Activated T-cell treated with anti-CD3 and anti-CD28 coated beads, Interleukin-2, amount 50 U/mL, for 1 hour (primary cell): ENCODE data around the gene IL21R.
"Not testable (repeated sequence)": the region's sequence is repeated elsewhere in the genome, so short reads cannot be mapped to it uniquely, and the experiment has no call there.

Experiments used
- DNase-seq: peaks from one replicate; pipeline ENCODE4 v3.0.0-alpha.2; 2020

The IL21R gene

DNA sequence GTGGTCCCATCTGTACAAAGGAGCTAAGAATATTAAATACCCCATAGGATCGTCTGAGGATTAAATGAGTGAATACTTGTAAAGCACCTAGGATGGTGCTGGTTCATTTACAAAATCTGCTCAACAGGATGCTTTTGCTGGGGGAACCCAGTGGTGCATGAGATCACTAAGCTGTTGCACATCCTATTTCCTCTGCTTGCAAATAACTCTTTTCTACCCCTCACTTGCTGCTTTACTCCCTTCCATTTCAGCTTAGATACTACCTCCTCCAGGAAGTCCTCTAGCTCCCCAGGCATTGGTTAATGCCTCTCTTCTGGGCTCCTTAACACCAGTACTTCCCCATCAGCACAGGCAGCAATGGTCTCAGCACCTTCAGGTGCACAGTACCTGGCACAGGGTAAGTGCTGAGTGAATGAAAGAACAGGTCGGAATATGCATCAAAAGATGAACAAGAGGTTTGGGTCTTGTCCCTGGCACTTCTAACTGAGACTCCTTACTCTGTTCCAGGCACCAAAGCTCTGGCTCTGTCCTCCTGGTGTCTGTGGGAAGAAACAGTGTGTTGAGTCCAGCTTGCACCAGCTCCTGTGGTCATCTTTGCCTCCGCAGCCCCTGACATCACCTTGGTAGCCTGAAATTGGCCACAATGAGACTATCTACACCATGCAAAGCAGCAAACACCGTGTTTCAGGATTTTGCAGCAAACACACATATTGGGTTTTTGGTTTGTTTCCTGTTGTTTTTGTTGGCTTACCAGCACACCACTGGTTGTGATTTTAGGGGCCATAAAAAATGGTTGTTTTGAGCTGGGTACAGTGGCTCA lies 24.1 kb upstream of the IL21R start:
- no peak for DNase-seq

DNA sequence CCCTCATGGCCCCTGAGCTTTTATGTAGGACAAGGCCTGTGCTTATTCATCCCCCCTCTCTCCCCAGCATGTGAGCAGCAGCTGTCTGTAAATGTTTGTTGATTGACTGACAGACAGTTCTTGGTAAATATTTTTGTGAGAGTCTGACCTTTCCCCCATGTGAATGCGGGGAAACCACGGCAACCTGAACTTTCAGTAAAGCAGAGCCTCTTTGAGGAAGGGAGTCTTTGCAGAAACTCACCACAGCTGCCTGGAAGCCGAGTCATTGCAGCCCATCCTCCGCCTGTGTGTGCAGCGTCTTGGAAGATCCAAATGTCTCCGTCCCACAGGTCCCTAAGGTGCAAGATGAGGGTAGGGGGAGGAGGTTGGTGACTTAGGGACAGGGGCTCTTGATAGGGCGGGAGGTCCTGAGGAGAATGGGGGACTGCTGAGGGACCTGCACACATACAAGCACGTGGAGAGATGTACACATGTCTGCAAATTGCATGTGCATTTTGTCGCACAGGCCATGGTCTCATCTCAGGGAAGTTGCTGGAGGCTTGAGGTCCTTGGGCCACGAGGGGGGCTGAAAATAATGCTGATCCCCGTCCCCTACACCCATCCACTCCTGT lies 23.0 kb upstream of the IL21R start:
- no peak for DNase-seq

DNA sequence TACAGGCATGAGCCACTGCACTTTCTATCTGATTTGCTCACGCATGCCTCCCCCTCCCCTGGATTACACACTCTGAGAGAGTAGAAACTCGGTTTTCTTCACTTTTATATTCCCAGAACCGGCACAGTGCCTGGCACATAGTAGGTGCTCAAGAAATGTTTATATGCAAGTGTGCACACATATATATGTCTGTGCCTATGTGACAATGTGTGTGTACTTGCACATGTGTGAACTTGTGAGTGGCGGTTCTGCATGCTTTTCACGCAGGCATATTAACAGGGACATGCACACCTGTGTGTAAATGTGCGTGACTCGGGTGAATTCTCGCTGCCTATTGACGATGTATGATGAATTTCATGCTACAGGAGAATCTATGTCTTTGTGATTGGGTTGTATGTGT lies 22.1 kb upstream of the IL21R start:
- no peak for DNase-seq

DNA sequence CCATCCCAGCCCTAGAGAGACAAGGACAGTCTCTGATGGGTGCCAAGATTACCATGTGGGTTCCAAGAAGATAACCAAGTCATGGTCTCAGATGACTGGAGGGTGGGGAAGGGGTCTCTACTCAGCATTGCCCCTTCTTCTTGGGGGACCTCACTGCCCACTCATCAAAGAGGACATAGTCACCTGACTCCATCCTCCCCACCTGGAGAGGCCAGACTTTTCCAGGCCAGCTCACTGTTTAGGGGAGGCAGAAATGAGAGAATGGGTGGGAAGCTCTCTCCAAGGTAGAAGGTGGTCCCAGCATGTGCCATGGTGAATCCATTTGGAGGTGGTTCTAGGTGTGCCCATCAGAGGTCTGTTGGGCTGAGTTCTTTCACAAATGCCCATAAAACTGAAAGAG lies 20.7 kb upstream of the IL21R start:
- DNase-seq, result no peak

DNA sequence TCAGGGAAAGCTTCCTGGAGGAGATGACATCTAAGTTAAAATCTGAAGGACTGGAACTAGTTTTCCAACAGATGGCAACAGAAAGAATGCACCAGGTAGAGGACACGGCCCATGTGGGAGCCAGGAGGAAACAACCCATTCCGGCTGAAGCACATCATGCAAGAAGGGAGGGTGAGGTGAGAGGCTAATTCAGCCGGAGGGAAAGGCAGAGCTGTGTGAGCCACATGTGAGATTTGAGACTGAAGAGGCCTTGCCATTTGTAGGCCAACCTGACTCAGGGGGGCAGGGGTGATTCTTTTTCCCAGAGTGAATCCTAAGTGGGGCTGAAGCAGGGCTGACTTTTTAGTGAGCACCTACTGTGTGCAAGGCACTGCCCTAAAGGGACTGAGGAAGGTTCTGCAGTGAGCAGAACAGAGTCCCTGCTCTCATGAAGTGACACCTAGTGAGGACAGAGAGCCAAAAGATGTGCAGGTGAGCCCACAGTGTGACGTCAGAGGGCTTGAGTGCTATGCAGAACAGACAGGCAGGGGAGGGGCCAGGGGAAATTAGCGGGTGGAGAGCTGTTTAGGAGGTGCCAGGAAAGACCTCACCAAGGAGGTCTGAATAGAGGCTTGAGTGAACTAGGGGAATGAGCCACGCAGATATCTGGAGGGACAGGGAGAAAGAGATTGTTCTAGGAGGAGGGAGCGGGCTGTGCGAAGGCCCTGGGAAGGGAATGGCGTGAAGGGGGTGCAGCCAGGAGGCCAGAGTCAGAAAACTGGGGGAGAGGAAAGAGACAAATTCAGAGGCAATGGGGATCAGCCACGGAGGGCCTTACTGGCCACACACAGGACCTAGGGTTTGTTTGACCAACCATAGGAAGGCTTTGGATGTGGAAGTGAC lies 19.8 kb upstream of the IL21R start:
- DNase-seq, result no peak

DNA sequence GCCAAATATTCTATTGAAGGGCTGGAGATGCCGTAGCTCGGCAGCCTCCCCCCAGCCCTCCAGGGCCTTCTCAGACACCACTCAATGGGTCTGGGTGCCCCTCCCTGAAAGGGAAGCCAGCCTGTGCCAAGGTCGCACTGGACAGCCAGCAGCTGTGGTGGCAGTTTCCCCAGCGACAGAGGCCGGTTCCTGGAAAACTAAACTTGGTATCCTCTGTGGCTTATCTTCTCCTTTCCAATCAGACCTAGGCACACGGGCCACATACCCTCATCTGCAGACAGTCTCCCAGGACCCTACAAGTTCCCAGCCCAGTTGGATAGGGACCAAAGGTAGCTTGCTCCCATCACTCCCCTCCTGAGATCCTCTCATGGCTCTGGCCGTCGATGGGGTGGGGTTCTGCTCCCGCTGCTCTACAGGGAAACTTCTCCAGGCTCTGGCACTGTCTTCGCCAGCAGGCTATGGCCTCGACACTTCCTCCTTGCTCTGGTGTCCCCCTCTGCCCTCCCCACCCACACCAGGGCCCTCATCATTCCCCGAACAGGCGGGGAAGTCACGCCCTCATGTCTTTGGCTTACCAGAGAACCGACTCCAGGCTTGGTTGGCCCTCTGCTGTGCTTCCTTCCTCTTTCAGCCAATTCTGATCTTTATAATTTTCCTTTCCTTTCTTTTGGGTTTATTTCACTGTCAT lies 18.3 kb upstream of the IL21R start:
- no peak for DNase-seq

DNA sequence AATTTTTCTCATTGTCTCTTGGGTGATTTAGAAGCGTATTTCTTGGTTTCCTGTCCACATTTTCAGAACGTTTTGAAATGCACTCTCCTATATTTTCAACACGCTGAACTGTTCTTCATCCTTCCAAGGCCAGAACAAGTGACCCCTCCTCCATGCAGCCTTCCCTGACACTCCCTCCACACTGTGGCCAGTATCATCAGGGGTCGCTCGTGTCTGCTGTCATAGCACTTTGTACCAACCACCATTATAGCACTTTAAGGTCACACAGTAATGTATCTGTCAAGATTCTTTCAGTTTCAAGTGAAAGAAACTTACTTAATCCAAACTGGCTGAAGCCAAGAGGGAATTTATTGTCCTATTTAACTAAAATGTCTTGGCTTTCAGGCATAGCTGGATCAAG lies 17.5 kb upstream of the IL21R start:
- no peak for DNase-seq

DNA sequence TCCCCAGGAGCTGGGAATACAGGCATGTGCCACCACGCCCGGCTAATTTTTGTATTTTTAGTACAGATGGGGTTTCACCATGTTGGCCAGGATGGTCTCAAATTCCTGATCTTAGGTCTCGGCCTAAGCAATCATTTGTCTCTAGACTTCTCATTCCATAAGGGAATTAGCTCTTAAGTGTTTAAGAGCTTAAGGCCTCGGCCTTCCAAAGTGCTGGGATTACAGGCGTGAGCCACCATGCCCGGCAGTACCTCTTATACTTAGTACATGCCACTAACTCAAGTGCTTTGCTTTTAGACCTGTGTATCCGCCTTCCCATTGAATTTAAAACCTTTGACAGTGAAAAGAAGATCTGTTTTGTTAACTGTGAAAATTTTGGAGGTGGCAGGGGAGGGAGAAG lies 16.6 kb upstream of the IL21R start:
- no peak for DNase-seq

GRCh38 chr16:27386674-27387073 lies 15.3 kb upstream of the IL21R start:
- DNase-seq, result no peak

- DNase-seq, result no peak
These were observed 14.2 kb upstream of the IL21R start for GRCh38 chr16:27387724-27388123.

DNA sequence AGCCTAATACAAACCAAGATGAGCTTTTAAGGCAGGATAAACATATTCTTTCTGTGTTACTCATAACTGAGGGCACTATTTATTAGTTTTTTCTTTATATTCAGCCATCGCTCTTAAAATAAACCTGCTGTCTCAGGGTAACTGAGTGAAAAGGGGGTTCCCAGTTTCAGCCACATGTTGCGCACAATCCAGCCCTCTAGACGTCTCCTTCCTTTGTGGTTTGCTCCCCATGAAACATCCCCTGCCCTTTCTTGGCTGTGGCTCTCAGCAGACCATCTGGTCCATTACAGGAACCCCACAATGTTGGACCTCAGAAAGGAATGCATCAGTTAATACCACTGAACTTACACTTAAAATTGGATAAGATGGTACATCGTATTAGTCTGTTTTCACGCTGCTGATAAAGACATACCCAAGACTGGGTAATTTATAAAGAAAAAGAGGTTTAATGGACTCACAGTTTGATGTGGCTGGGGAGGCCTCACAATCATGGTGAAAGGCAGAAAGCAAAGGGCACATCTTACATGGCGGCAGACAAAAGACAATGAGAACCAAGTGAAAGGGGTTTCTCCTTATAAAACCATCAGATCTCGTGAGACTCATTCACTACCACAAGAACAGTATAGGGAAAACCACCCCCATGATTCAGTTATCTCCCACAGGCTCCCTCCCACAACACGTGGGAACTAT lies 12.6 kb upstream of the IL21R start:
- no peak for DNase-seq

GRCh38 chr16:27390151-27390550 lies 11.8 kb upstream of the IL21R start:
- no peak for DNase-seq

DNA sequence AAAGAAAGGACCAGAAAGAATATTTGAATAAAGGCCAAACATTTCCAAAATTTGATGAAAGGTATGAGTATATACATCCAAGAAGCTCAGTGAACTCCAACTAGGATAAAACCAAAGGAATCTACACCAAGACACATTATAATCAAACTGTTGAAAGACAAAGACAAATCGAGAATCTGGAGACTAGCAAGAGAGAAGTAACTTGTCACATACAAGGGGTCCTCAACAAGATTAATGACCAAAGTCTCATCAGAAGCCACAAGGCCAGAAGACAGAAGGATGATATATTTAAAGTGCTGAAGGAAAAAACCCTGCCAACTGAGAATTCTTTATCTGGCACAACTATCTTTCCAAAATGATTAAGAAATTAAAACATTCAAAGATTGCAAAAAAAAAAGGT lies 9.3 kb upstream of the IL21R start:
- no peak for DNase-seq

GRCh38 chr16:27394516-27394915 lies 7.5 kb upstream of the IL21R start:
- DNase-seq, result no peak

GRCh38 chr16:27398341-27398893 lies 3.6 kb upstream of the IL21R start:
- not testable (repeated sequence) for DNase-seq

DNA sequence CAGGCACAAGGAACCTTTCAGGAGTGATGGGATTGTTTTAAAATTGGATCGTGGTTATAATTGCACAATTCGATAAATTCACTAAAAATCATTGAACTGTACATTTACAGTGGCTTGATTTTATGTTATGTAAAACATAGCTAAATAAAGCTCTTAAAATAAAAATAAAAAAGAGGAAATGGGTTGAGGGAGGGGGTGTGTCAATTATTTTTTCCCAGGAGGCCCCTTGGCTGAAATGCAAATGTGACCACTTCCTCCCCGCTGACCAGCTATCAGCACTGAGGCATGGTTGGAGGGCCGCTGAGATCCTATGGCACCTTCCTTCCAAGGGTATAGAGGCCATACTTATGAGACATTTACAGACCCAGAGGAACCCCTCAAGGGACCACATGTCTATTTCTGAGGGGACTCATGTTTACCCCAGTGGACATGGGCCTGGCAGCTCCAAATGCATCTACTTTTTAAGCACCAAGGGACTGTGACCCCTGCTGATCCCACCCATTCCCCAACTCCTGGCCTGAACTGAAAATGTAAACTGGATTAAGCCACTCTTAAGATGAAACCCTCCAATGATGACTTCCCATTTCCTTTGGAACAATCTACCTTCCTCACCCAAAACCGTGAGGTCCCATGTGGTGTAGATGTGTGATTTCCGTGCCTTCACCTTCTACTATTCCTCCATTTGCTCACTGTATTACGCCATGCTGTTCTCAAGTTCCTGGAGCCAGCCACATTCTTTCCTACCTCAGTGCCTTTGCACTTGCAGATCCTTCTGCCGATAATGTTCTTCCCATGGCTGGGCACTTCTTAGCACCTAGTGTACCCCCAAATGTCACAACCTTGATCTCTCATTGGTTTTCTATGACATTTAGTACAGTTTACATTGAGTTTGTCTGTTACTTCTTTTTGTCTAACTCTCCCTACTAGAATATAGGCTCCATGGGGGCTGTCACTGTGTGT lies 2.8 kb upstream of the IL21R start:
- no peak for DNase-seq

GRCh38 chr16:27399969-27400368 lies 2.0 kb upstream of the IL21R start:
- DNase-seq, result no peak

DNA sequence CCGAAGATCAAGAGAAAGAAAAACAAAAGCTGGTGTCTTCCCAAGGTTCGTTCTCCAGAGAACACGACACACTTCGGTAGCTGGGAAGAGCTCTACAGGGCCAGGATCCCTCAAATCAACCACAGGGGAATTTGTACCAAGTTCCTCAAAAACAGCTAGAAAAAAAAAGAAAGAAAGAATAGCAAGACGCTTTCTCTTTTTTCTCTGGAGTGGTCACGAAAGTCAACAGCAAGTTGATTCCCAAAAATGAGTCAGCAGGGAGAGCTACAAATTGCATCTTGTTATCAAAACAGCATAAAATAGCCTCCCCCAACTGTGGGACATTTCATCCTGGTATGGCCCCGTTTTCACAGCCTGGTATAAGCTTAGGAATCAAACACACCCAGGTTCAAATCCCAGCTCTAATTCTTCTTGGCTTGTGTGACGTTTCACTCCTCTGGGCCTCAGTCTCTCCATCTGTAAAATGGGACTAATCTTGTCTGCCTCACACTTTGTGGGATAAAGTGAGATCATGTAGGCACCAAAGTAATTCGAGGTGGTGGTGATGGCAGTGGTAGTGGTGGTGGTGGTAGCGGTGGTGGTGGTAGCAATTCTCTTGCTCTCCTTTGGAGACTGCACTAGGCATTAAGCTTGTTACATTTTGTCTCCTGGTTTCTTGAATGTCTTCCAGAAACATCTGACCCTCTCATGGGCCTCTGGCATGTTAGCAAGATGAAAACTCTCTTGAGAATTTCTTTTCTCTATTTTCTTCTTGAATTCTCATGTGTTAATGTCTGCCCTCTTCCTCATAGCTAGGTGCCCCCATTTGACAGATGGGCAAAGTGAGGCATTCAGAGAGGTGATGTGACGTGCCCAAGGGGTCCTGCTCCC lies 988 bp upstream of the IL21R start:
- no peak for DNase-seq

DNA sequence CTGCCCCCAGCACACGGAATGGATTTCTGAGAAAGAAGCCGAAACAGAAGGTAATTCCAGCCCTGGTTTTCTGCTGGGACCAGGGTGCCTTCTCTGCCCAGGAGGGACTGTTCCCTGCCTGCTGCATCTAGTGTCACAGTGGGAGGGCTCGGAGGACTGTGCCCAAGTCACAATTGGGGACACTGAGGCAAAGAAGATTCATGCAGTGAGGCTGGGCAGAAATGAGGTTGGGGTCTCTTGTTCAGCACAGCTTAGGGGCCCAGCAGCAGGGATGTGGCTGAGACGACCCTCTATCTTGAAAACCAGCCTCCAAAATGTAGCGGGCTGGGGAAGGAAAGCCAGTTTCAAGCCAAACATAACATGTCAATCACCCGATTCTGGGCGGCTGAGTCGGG lies 592 bp downstream of the IL21R start:
- DNase-seq, result no peak
